Measurements from ENCODE around the gene NTM.

NTM gene

DNA sequence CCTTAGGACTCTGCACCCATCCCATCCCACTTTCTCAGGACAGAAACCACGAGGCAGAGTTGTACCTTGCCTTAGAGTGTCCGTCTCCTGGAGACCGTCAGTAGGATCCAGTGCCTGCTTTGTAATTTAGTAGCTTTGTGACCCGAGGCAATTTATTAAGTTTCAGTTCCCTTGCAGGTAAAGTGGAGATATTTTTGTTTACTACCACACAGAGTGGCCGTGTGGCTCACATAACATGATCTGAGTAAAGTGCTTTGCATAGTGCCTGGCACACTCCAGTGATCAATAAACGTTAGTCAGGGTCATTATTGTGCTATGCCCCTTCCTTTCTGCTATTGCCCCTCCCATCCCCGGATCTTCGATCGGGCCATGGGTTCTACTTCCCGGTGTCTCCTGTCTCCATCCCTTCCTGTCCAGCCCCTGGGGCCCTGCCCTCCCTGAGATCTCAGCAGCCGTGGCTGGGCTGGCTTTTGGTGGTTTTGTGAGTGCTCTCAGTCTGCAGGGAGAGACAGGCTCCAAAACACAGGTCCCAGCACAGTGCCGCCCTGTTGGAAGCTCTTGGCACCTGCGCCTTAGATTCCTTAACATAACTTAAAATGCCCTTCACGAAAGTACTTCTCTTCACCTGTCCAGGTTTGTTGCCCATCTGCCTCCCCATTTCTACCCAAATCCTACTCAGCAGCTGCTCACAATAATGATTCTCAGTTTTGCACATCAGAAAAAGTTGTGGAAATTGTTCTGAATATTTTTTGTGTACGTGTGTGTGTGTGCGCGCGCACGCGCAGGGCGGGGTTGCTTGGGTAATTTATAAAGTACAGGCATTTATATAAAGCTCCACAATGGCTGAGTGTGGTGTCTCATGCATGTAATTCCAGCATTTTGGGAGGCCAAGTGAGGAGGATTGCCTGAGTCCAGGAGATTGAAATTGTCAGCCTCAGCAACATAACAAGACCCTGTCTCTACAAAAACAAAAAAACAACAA lies 753.7 kb downstream of the NTM start:
- H3K4me1 ChIP-seq (ENCODE audit: control insufficient read depth in 2 of 2, insufficient read depth in 2 of 2, low read length in 2 of 2), result peaks cover 0 to 2% of the 10 kb centered on the region in 2 donors
- no peak overlapping the region for H3K4me3 ChIP-seq (ENCODE audit: low read length in 2 of 2)
- no peaks in the 10 kb centered on the region for H3K9me3 ChIP-seq (ENCODE audit: control insufficient read depth in 2 of 2, low read length in 2 of 2)
- H3K36me3 ChIP-seq (ENCODE audit: control insufficient read depth in 2 of 2, insufficient read depth in 2 of 2, low read length in 2 of 2), result no peaks in the 10 kb centered on the region
- H3K27me3 ChIP-seq (ENCODE audit: control insufficient read depth in 2 of 2, insufficient read depth in 2 of 2, low read length in 2 of 2), result no peaks in the 10 kb centered on the region
- H3K27ac ChIP-seq (ENCODE audit: low read depth in 2 of 2, low read length in 2 of 2), result no peak overlapping the region
- H3K9ac ChIP-seq (ENCODE audit: low read depth in 1 of 2, low read length in 2 of 2), result no peak overlapping the region

DNA sequence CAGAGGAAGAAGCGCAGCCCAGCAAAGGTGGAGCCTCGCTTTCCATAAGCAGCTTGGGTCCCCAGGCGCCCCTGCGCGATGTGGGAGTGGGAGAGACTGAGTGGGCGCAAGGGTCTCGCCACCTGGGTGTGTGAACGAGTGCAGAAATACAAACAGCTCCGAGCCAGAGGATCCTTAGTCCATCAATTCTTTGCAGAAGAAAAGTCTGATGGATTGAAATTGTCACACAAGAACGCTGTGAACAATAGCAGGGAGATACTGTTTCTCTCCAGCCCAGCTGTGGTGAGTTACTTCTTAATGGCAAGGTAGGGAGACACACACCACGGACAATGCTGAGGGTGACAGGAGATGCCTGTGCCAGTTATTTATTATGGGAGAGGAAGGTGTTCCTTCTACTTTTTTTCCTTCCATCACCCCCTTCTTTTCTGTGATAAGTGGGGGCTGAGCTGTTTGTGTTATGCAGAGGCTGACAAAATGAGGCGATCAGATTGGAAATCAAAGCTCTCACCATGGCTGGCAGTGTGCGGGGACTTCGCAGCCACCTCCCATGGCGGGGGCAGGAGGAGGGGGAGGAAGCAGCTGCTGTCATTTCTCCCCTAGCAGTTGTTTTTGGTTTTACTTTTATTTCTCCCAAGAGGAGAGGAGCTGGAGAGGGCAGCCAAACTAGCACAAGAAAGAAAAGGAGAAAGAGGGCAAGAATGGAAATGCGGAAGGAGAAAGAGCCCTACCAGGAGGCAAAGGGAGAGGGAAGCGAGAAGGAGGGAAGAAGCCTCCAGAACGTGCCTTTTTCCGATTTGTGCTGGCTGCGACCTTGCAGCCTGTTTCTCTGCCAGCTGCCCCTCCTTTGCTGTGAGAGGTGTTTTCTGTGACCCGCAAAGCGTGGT lies 755.8 kb downstream of the NTM start:
- Histone ChIP-seq H3K9me3 (ENCODE audit: control insufficient read depth in 2 of 2, low read length in 2 of 2) (no peaks in the 10 kb centered on the region), H3K27me3 (ENCODE audit: control insufficient read depth in 2 of 2, insufficient read depth in 2 of 2, low read length in 2 of 2) (no peaks in the 10 kb centered on the region), H3K4me1 (ENCODE audit: control insufficient read depth in 2 of 2, insufficient read depth in 2 of 2, low read length in 2 of 2) (peaks cover 0 to 2% of the 10 kb centered on the region in 2 donors), H3K9ac (ENCODE audit: low read depth in 1 of 2, low read length in 2 of 2) (peak overlapping the region in 1 of 2 donors; percentile 47), H3K36me3 (ENCODE audit: control insufficient read depth in 2 of 2, insufficient read depth in 2 of 2, low read length in 2 of 2) (no peaks in the 10 kb centered on the region), H3K27ac (ENCODE audit: low read depth in 2 of 2, low read length in 2 of 2) (no peak overlapping the region), H3K4me3 (ENCODE audit: low read length in 2 of 2) (peak overlapping the region; percentile 48 to 68)

DNA sequence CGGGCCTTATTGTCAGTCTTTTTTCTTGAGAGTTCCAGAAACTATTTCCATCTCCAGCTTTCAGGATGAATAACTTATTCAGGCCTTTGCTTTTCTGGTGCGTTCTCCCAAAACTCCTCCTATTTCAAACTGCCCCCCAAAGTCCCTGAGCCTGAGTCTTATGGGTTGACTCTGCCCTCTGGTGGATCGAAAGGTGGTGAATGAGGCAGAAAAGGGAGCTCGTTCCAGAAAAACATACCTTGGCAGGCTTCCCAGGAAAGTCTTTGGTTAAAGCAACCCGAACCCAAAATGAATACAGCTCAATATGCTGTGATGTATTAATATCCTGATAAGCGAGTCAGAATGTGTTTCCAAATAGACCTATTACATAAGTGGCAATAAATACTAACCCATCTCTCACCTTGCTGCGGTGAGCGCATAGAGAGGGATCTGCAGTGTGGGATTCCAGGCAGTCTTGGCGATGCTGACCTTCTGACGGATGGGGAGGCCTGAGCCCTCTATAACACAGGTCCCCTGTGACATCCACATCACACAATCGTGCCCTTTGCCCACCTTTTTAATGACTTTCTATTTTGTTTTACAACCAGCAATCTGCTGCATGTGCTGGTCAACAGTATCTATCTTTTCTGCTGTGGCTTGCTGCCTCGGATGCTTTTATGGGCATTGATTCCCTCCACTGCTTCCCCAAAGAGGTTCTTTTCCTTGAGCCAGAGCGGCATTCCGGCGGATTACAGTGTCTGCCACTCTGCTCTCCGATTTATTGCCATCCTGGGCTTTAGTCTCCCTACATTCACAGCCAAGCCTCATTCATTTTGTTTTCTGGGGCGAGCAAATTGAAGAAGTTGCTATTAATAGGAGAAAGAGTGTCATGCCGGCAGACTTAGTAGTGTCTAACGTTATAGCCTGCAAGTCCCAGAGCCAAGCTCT lies 756.8 kb downstream of the NTM start:
- peaks cover 0 to 2% of the 10 kb centered on the region in 2 donors for H3K4me1 ChIP-seq (ENCODE audit: control insufficient read depth in 2 of 2, insufficient read depth in 2 of 2, low read length in 2 of 2)
- H3K9ac ChIP-seq (ENCODE audit: low read depth in 1 of 2, low read length in 2 of 2), result peak overlapping the region in 1 of 2 donors; percentile 47
- H3K36me3 ChIP-seq (ENCODE audit: control insufficient read depth in 2 of 2, insufficient read depth in 2 of 2, low read length in 2 of 2), result no peaks in the 10 kb centered on the region
- H3K27ac ChIP-seq (ENCODE audit: low read depth in 2 of 2, low read length in 2 of 2), result no peak overlapping the region
- no peaks in the 10 kb centered on the region for H3K9me3 ChIP-seq (ENCODE audit: control insufficient read depth in 2 of 2, low read length in 2 of 2)
- H3K4me3 ChIP-seq (ENCODE audit: low read length in 2 of 2), result peak overlapping the region; percentile 48 to 68
- no peaks in the 10 kb centered on the region for H3K27me3 ChIP-seq (ENCODE audit: control insufficient read depth in 2 of 2, insufficient read depth in 2 of 2, low read length in 2 of 2)

DNA sequence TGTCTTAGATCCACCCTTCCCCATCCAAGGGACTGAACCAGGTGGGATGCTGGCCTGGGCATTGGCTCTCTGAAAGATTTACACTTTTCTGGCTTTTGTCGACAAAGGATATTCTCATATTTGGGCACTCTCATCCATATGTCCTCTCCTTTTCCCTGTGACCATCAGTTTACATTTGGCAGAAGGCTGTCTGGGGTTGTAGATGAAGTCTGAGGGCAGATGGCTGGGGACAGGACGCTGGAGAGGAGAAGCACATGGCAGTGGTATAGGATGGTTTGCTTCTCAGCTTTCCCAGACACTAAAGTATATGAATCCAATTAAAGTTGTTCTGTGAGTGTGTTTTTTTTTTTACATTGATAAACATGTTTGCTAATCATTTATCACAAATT lies 757.5 kb downstream of the NTM start:
- H3K9me3 ChIP-seq (ENCODE audit: control insufficient read depth in 2 of 2, low read length in 2 of 2), result no peaks in the 10 kb centered on the region
- no peaks in the 10 kb centered on the region for H3K36me3 ChIP-seq (ENCODE audit: control insufficient read depth in 2 of 2, insufficient read depth in 2 of 2, low read length in 2 of 2)
- H3K4me1 ChIP-seq (ENCODE audit: control insufficient read depth in 2 of 2, insufficient read depth in 2 of 2, low read length in 2 of 2), result peaks cover 0 to 2% of the 10 kb centered on the region in 2 donors
- H3K9ac ChIP-seq (ENCODE audit: low read depth in 1 of 2, low read length in 2 of 2), result no peak overlapping the region
- H3K27me3 ChIP-seq (ENCODE audit: control insufficient read depth in 2 of 2, insufficient read depth in 2 of 2, low read length in 2 of 2), result no peaks in the 10 kb centered on the region
- no peak overlapping the region for H3K4me3 ChIP-seq (ENCODE audit: low read length in 2 of 2)
- H3K27ac ChIP-seq (ENCODE audit: low read depth in 2 of 2, low read length in 2 of 2), result no peak overlapping the region

DNA sequence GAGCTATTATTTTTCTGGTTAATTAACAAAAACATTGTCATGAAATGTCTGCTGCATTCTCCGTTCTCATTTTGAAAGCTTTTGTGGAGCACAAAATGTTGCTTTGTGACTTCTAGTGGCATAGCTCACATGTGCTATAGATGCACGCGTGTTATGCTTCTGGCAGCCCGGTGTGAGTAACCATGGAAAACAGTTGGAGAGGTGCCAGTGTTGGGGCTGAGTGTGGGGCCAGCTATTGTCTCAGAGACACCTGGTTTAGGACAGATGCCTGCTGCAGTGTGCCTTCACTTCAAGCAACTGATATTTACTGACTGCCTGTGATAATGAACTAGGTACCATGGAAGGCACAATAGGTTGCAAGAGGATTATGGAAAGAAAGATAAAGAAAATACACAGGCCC lies 760.6 kb downstream of the NTM start:
- Histone ChIP-seq H3K4me1 (ENCODE audit: control insufficient read depth in 2 of 2, insufficient read depth in 2 of 2, low read length in 2 of 2) (peaks cover 0 to 2% of the 10 kb centered on the region in 2 donors), H3K4me3 (ENCODE audit: low read length in 2 of 2) (no peak overlapping the region), H3K9ac (ENCODE audit: low read depth in 1 of 2, low read length in 2 of 2) (no peak overlapping the region), H3K27ac (ENCODE audit: low read depth in 2 of 2, low read length in 2 of 2) (no peak overlapping the region), H3K27me3 (ENCODE audit: control insufficient read depth in 2 of 2, insufficient read depth in 2 of 2, low read length in 2 of 2) (no peaks in the 10 kb centered on the region), H3K9me3 (ENCODE audit: control insufficient read depth in 2 of 2, low read length in 2 of 2) (no peaks in the 10 kb centered on the region), H3K36me3 (ENCODE audit: control insufficient read depth in 2 of 2, insufficient read depth in 2 of 2, low read length in 2 of 2) (no peaks in the 10 kb centered on the region)

DNA sequence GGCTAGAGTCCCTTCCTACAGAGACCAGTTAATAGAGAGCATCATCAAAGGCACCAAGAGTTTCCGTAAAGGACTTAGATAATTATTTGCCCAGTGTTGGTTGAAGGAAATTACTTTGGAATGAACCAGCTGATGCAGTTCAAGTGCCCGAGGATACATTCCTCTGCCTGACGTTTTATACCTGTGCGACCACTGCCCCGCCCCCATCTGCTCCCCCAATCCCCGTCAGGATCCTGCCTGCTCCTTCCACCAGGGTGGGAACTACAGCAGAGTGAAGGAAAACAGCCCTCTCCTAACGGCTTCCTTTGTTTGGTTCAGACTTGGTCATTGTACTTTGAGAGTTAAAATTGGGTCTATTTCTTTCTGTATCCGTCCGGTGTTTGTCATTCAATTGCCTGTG lies 761.5 kb downstream of the NTM start:
- H3K27me3 ChIP-seq (ENCODE audit: control insufficient read depth in 2 of 2, insufficient read depth in 2 of 2, low read length in 2 of 2), result no peaks in the 10 kb centered on the region
- H3K36me3 ChIP-seq (ENCODE audit: control insufficient read depth in 2 of 2, insufficient read depth in 2 of 2, low read length in 2 of 2), result no peaks in the 10 kb centered on the region
- H3K4me3 ChIP-seq (ENCODE audit: low read length in 2 of 2), result no peak overlapping the region
- H3K4me1 ChIP-seq (ENCODE audit: control insufficient read depth in 2 of 2, insufficient read depth in 2 of 2, low read length in 2 of 2), result no peaks in the 10 kb centered on the region
- no peak overlapping the region for H3K9ac ChIP-seq (ENCODE audit: low read depth in 1 of 2, low read length in 2 of 2)
- no peak overlapping the region for H3K27ac ChIP-seq (ENCODE audit: low read depth in 2 of 2, low read length in 2 of 2)
- no peaks in the 10 kb centered on the region for H3K9me3 ChIP-seq (ENCODE audit: control insufficient read depth in 2 of 2, low read length in 2 of 2)

DNA sequence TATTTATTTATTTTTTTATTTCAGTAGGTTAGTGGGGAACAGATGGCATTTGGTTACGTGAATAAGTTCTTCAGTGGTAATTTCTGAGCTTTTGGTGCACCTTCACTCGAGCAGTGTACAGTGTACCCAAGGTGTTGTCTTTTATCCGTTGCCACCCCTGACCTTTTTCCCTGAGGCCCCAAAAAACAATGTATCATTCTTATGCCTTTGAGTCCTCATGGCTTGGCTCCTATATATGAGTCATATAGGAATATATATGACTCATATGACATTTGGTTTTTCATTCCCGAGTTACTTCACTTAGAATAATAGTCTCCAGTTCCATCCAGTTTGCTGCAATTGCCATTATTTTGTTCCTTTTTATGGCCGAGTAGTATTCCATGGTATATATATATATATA lies 763.9 kb downstream of the NTM start:
- Histone ChIP-seq H3K36me3 (ENCODE audit: control insufficient read depth in 2 of 2, insufficient read depth in 2 of 2, low read length in 2 of 2) (no peaks in the 10 kb centered on the region), H3K4me1 (ENCODE audit: control insufficient read depth in 2 of 2, insufficient read depth in 2 of 2, low read length in 2 of 2) (no peaks in the 10 kb centered on the region), H3K9me3 (ENCODE audit: control insufficient read depth in 2 of 2, low read length in 2 of 2) (no peaks in the 10 kb centered on the region), H3K27me3 (ENCODE audit: control insufficient read depth in 2 of 2, insufficient read depth in 2 of 2, low read length in 2 of 2) (no peaks in the 10 kb centered on the region), H3K4me3 (ENCODE audit: low read length in 2 of 2) (no peak overlapping the region), H3K27ac (ENCODE audit: low read depth in 2 of 2, low read length in 2 of 2) (no peak overlapping the region), H3K9ac (ENCODE audit: low read depth in 1 of 2, low read length in 2 of 2) (no peak overlapping the region)

DNA sequence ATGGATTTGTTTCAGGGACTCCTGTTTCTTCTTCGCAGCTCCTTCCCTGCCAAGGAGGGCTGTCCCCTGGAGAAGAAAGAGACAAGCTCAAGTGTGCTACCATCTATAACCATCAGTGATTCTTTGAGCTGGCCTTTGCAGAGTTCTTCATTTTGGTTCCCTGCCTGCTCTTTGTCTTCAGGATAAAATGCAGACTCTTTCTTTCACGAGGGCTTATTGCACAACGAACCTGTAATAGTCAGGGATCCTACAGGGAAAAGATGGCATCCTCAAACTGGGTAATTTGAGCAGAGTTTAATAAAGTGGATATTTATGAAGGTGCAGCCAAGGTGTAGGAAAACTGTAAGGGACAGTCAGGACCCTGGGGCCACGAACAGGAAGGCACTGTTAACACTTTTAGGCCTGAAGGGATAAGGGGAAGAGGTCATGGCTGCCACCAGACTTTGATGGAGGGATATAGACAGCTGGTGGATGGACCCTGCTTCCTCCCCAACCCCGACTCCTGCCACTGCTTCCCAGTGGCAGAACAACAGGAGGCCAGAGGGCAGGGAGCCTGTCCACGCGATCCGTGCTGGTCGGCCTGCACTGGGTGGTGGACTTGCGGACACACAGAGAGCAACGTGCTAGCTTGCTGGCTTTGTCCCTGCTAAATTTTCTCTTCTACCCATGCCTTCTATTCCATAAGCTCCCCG lies 767.0 kb downstream of the NTM start:
- Histone ChIP-seq H3K27me3 (ENCODE audit: control insufficient read depth in 2 of 2, insufficient read depth in 2 of 2, low read length in 2 of 2) (no peaks in the 10 kb centered on the region), H3K9me3 (ENCODE audit: control insufficient read depth in 2 of 2, low read length in 2 of 2) (no peaks in the 10 kb centered on the region), H3K9ac (ENCODE audit: low read depth in 1 of 2, low read length in 2 of 2) (no peak overlapping the region), H3K4me3 (ENCODE audit: low read length in 2 of 2) (no peak overlapping the region), H3K36me3 (ENCODE audit: control insufficient read depth in 2 of 2, insufficient read depth in 2 of 2, low read length in 2 of 2) (no peaks in the 10 kb centered on the region), H3K27ac (ENCODE audit: low read depth in 2 of 2, low read length in 2 of 2) (no peak overlapping the region), H3K4me1 (ENCODE audit: control insufficient read depth in 2 of 2, insufficient read depth in 2 of 2, low read length in 2 of 2) (no peaks in the 10 kb centered on the region)

DNA sequence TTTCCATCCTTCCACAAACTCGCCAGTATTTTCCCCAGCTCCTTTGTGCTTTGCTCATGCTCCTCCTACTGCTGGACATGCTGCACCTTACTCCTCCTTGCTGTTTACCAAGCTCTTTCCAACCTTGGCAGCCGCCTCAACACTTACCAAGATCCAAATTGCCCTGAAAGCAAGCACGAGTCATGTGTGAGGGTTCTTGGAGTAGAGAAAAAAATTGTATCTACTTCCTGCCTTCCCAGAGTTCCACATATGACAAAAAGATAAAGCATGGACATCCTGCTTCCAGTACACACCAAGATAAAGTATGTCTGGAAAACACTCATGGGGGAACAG lies 767.5 kb downstream of the NTM start:
- H3K9me3 ChIP-seq (ENCODE audit: control insufficient read depth in 2 of 2, low read length in 2 of 2), result no peaks in the 10 kb centered on the region
- H3K4me3 ChIP-seq (ENCODE audit: low read length in 2 of 2), result no peak overlapping the region
- no peaks in the 10 kb centered on the region for H3K36me3 ChIP-seq (ENCODE audit: control insufficient read depth in 2 of 2, insufficient read depth in 2 of 2, low read length in 2 of 2)
- no peaks in the 10 kb centered on the region for H3K4me1 ChIP-seq (ENCODE audit: control insufficient read depth in 2 of 2, insufficient read depth in 2 of 2, low read length in 2 of 2)
- no peak overlapping the region for H3K27ac ChIP-seq (ENCODE audit: low read depth in 2 of 2, low read length in 2 of 2)
- no peaks in the 10 kb centered on the region for H3K27me3 ChIP-seq (ENCODE audit: control insufficient read depth in 2 of 2, insufficient read depth in 2 of 2, low read length in 2 of 2)
- no peak overlapping the region for H3K9ac ChIP-seq (ENCODE audit: low read depth in 1 of 2, low read length in 2 of 2)

Measured in mucosa of rectum (tissue), 2 donors.